Measurements from ENCODE around the gene SRGAP1. TPM values are rescaled to one million over a fixed set of nuclear protein-coding genes. Genes with fewer than 3 reads are reported as not detected.
"Not testable (repeated sequence)": the region's sequence is repeated elsewhere in the genome, so short reads cannot be mapped to it uniquely, and the experiment has no call there.

The SRGAP1 gene
- total and polyA plus RNA-seq, 8 donors = 9.6 to 15.6 (median 11.7) TPM

DNA sequence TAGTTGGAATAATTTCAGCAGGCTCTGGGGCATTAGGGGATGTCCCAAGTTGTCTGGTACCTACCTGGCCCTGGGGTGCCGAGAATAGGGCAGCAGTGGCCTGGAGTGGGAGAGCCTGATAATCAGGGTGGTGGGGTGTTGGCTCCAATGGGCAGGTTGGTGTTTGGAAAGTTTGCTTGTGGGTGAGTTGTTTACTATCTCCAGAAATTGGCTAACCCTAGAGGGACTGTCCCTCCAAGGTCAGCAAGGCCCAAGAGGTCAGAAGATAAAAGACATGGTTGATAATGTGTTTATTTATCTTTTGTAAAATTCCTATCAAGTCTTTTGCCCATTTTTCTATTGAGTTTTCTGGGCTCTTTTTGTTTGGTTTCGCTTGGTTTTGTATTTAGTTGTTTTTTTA lies 272.5 kb downstream of the SRGAP1 start:
- H3K4me3 ChIP-seq = no peak overlapping the region
- no peaks in the 10 kb centered on the region for H3K4me1 ChIP-seq
- DNase-seq (no peak), ATAC-seq (no peak)
- peaks cover 0 to 7% of the 10 kb centered on the region in 2 donors for H3K36me3 ChIP-seq
- TF ChIP-seq, protein P1, sequence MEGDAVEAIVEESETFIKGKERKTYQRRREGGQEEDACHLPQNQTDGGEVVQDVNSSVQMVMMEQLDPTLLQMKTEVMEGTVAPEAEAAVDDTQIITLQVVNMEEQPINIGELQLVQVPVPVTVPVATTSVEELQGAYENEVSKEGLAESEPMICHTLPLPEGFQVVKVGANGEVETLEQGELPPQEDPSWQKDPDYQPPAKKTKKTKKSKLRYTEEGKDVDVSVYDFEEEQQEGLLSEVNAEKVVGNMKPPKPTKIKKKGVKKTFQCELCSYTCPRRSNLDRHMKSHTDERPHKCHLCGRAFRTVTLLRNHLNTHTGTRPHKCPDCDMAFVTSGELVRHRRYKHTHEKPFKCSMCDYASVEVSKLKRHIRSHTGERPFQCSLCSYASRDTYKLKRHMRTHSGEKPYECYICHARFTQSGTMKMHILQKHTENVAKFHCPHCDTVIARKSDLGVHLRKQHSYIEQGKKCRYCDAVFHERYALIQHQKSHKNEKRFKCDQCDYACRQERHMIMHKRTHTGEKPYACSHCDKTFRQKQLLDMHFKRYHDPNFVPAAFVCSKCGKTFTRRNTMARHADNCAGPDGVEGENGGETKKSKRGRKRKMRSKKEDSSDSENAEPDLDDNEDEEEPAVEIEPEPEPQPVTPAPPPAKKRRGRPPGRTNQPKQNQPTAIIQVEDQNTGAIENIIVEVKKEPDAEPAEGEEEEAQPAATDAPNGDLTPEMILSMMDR (IDR thresholded peaks at IDR 0.05) = no peak
- H3K9me3 ChIP-seq = no peaks in the 10 kb centered on the region
- no peaks in the 10 kb centered on the region for H3K27me3 ChIP-seq
- intact Hi-C loops (cut with DNase I) = no loop called here
- H3K27ac ChIP-seq = no peak overlapping the region

DNA sequence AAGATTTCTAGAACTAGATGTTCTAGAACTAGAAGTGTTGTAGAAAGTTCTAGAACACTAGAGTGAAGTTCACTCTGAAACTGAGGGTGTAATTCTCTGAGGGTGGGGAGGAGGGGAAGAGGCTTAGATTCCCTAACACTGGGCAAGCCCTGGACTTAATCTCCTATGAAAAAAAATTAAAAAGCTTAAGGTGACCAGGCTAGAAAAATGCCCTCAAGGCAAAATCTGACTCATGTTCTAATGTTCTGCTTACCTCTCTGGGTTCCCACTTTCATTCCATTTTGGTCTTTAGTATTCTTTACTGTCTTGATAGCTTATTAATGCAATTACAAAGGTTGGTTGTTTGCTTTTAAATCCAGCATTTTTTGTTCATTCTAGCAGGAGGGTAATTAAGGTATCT lies 276.1 kb downstream of the SRGAP1 start:
- DNase-seq (no peak), ATAC-seq (no peak)
- Histone ChIP-seq H3K4me1 (no peaks in the 10 kb centered on the region), H3K9me3 (no peaks in the 10 kb centered on the region), H3K4me3 (no peak overlapping the region), H3K36me3 (peaks cover 0 to 5% of the 10 kb centered on the region in 2 donors), H3K27me3 (no peaks in the 10 kb centered on the region), H3K27ac (no peak overlapping the region)
- intact Hi-C loops (cut with DNase I) = no loop called here
- TF ChIP-seq, protein P1 (IDR thresholded peaks at IDR 0.05) = no peak

DNA sequence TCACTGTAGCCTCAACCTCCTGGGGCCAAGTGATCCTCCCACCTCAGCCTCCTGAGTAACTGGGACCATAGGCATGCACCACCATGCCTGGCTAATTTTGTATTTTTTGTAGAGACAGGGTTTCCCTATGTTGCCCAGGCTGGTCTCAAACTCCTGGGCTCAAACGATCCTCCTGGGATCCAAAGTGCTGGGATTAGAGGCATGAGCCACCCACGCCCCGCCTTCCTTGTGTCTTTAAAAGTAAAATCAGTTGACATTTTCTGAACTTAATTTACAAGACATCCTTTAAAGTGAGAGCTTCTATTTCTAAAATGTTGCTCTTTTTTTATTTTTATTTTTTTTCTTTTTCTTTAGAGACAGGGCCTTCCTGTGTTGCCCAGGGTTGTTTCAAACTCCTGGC lies 276.6 kb downstream of the SRGAP1 start:
- H3K9me3 ChIP-seq; H3K27me3 ChIP-seq; H3K4me1 ChIP-seq; DNase-seq; H3K27ac ChIP-seq; H3K4me3 ChIP-seq; H3K36me3 ChIP-seq; intact Hi-C loops (cut with DNase I); ATAC-seq: not testable (repeated sequence)

DNA sequence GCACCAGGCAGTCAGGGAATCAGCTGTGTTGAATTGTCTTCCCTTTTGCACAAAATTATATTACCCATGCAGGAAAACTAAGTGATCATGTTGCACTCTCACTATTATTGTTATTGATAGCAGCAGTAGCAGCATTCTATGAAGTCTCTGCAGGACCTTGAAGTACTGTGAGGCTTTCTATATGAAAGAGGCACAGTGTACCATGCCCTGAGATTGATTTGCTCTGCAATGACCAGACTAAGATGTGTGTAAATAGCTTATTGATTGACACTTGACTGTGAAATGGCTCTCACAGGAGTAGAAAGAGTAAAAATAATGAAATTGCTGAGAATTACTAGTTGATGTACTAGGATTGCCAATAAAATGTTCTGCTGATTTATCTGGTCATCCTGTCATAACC lies 277.7 kb downstream of the SRGAP1 start:
- Histone ChIP-seq H3K36me3 (no peaks in the 10 kb centered on the region), H3K4me1 (no peaks in the 10 kb centered on the region), H3K27me3 (no peaks in the 10 kb centered on the region), H3K27ac (no peak overlapping the region), H3K9me3 (no peaks in the 10 kb centered on the region), H3K4me3 (no peak overlapping the region)
- TF ChIP-seq, protein P1 (IDR thresholded peaks at IDR 0.05) = no peak
- DNase-seq (no peak), ATAC-seq (no peak)
- intact Hi-C loops (cut with DNase I) = no loop called here

DNA sequence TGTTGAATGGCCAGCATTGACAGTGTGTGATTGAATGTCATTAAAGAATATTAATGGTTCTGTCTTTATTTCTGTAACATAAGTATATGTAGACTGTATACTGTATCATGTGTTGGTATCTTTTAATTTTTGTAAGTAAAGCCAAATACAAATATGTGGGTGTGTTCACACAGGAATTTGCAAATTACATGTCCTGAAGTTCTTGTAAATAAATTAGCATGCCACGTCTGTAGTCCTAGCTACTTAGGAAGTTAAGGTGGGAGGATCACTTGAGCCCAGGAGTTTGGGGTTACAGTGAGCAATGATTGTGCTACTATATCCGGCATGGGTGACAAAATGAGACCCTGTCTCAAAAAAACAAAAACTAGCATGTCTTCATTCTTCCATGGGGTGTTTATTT lies 278.5 kb downstream of the SRGAP1 start:
- Histone ChIP-seq H3K27me3 (no peaks in the 10 kb centered on the region), H3K36me3 (peaks cover 0 to 7% of the 10 kb centered on the region in 2 donors), H3K27ac (no peak overlapping the region), H3K4me3 (no peak overlapping the region), H3K9me3 (no peaks in the 10 kb centered on the region), H3K4me1 (no peaks in the 10 kb centered on the region)
- TF ChIP-seq, protein P1 (IDR thresholded peaks at IDR 0.05) = no peak
- intact Hi-C loops (cut with DNase I) = no loop called here
- ATAC-seq (no peak), DNase-seq (no peak)

DNA sequence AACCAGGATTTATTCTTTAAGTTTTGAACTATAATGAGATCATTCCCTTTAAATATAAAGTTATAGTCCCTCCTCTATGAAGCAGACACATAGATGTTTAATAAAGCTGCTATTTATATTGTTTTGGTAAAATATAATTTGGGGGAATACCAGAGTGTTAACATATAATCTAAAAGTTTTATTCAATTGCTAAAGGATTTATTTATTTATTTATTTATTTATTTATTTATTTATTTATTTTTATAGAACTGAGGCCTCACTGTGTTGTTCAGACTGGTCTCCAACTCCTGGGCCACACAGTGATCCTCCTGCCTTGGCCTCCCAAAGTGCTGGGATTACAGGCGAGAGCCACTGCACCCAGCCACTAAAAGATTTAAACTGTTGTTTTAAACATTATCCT lies 278.9 kb downstream of the SRGAP1 start:
- no peaks in the 10 kb centered on the region for H3K9me3 ChIP-seq
- no peak for DNase-seq
- no peaks in the 10 kb centered on the region for H3K4me1 ChIP-seq
- no peak for ATAC-seq
- H3K36me3 ChIP-seq = peaks cover 0 to 12% of the 10 kb centered on the region in 2 donors
- H3K27me3 ChIP-seq = no peaks in the 10 kb centered on the region
- intact Hi-C loops (cut with DNase I) = no loop called here
- no peak overlapping the region for H3K4me3 ChIP-seq
- TF ChIP-seq, protein P1 (IDR thresholded peaks at IDR 0.05) = no peak
- no peak overlapping the region for H3K27ac ChIP-seq
